ENCODE results near the gene CLN3.
"Not testable (repeated sequence)": the region's sequence is repeated elsewhere in the genome, so short reads cannot be mapped to it uniquely, and the experiment has no call there.

The CLN3 gene

GRCh38 chr16:28496844-28497243 is 5.0 kb upstream of the CLN3 start:
- no peak overlapping the region for H3K4me3 ChIP-seq (ENCODE audit: low read length)
- H3K27me3 ChIP-seq (ENCODE audit: control insufficient read depth, insufficient read depth, low read length): no peaks in the 10 kb centered on the region
- H3K4me1 ChIP-seq (ENCODE audit: control insufficient read depth, low read depth, low read length): no peaks in the 10 kb centered on the region
- H3K9me3 ChIP-seq (ENCODE audit: control insufficient read depth, low read depth, low read length): no peaks in the 10 kb centered on the region
- no peaks in the 10 kb centered on the region for H3K36me3 ChIP-seq (ENCODE audit: control insufficient read depth, low read depth, low read length)
- H3K9ac ChIP-seq (ENCODE audit: low read length): no peak overlapping the region
- no peak overlapping the region for H3K27ac ChIP-seq (ENCODE audit: low read length)

- no peak overlapping the region for H3K27ac ChIP-seq (ENCODE audit: low read length)
- H3K9ac ChIP-seq (ENCODE audit: low read length): no peak overlapping the region
- no peaks in the 10 kb centered on the region for H3K4me1 ChIP-seq (ENCODE audit: control insufficient read depth, low read depth, low read length)
- no peak overlapping the region for H3K4me3 ChIP-seq (ENCODE audit: low read length)
- no peaks in the 10 kb centered on the region for H3K36me3 ChIP-seq (ENCODE audit: control insufficient read depth, low read depth, low read length)
- H3K9me3 ChIP-seq (ENCODE audit: control insufficient read depth, low read depth, low read length): no peaks in the 10 kb centered on the region
- no peaks in the 10 kb centered on the region for H3K27me3 ChIP-seq (ENCODE audit: control insufficient read depth, insufficient read depth, low read length)
These were observed 4.2 kb upstream of the CLN3 start for GRCh38 chr16:28495795-28496749.

- Histone ChIP-seq H3K36me3 (ENCODE audit: control insufficient read depth, low read depth, low read length) (no peaks in the 10 kb centered on the region), H3K4me1 (ENCODE audit: control insufficient read depth, low read depth, low read length) (no peaks in the 10 kb centered on the region), H3K9me3 (ENCODE audit: control insufficient read depth, low read depth, low read length) (no peaks in the 10 kb centered on the region), H3K27ac (ENCODE audit: low read length) (no peak overlapping the region), H3K27me3 (ENCODE audit: control insufficient read depth, insufficient read depth, low read length) (no peaks in the 10 kb centered on the region), H3K4me3 (ENCODE audit: low read length) (no peak overlapping the region), H3K9ac (ENCODE audit: low read length) (no peak overlapping the region)
These were observed 3.4 kb upstream of the CLN3 start for GRCh38 chr16:28495098-28495793.

- H3K27me3 ChIP-seq (ENCODE audit: control insufficient read depth, insufficient read depth, low read length): no peaks in the 10 kb centered on the region
- H3K9ac ChIP-seq (ENCODE audit: low read length): no peak within 1 kb of the TSS
- H3K4me1 ChIP-seq (ENCODE audit: control insufficient read depth, low read depth, low read length): no peaks in the 10 kb centered on the region
- H3K27ac ChIP-seq (ENCODE audit: low read length): no peak within 1 kb of the TSS
- no peak within 1 kb of the TSS for H3K4me3 ChIP-seq (ENCODE audit: low read length)
- no peaks in the 10 kb centered on the region for H3K9me3 ChIP-seq (ENCODE audit: control insufficient read depth, low read depth, low read length)
- H3K36me3 ChIP-seq (ENCODE audit: control insufficient read depth, low read depth, low read length): no peaks in the 10 kb centered on the region
These were observed 2.4 kb upstream of the CLN3 start, which contains the start of gene APOBR for GRCh38 chr16:28494121-28494851. TSS of gene APOBR (plus strand) at chr16:28494643. CDS start at chr16:28494682, 39 bp downstream.

GRCh38 chr16:28492511-28492910 is 637 bp upstream of the CLN3 start:
- H3K4me3 ChIP-seq (ENCODE audit: low read length): peak overlapping the region; percentile 97
- peak overlapping the region; percentile 99 for H3K27ac ChIP-seq (ENCODE audit: low read length)
- H3K4me1 ChIP-seq (ENCODE audit: control insufficient read depth, low read depth, low read length): no peaks in the 10 kb centered on the region
- no peaks in the 10 kb centered on the region for H3K9me3 ChIP-seq (ENCODE audit: control insufficient read depth, low read depth, low read length)
- H3K27me3 ChIP-seq (ENCODE audit: control insufficient read depth, insufficient read depth, low read length): no peaks in the 10 kb centered on the region
- peak overlapping the region; percentile 96 for H3K9ac ChIP-seq (ENCODE audit: low read length)
- H3K36me3 ChIP-seq (ENCODE audit: control insufficient read depth, low read depth, low read length): peaks cover 5% of the 10 kb centered on the region

GRCh38 chr16:28491230-28491969 is 474 bp downstream of the CLN3 start:
- H3K27ac ChIP-seq (ENCODE audit: low read length): no peak overlapping the region
- peaks cover 7% of the 10 kb centered on the region for H3K36me3 ChIP-seq (ENCODE audit: control insufficient read depth, low read depth, low read length)
- H3K27me3 ChIP-seq (ENCODE audit: control insufficient read depth, insufficient read depth, low read length): no peaks in the 10 kb centered on the region
- H3K4me1 ChIP-seq (ENCODE audit: control insufficient read depth, low read depth, low read length): no peaks in the 10 kb centered on the region
- no peaks in the 10 kb centered on the region for H3K9me3 ChIP-seq (ENCODE audit: control insufficient read depth, low read depth, low read length)
- peak overlapping the region; percentile 96 for H3K9ac ChIP-seq (ENCODE audit: low read length)
- peak overlapping the region; percentile 97 for H3K4me3 ChIP-seq (ENCODE audit: low read length)

- H3K36me3 ChIP-seq (ENCODE audit: control insufficient read depth, low read depth, low read length): peaks cover 17% of the 10 kb centered on the region
These were observed 5.6 kb downstream of the CLN3 start for GRCh38 chr16:28486266-28486665.

GRCh38 chr16:28483361-28483760 is 8.5 kb downstream of the CLN3 start:
- not testable (repeated sequence) for H3K9me3 ChIP-seq (ENCODE audit: control insufficient read depth, low read depth, low read length); H3K4me1 ChIP-seq (ENCODE audit: control insufficient read depth, low read depth, low read length); H3K27me3 ChIP-seq (ENCODE audit: control insufficient read depth, insufficient read depth, low read length); H3K4me3 ChIP-seq (ENCODE audit: low read length); H3K9ac ChIP-seq (ENCODE audit: low read length); H3K27ac ChIP-seq (ENCODE audit: low read length)
- peaks cover 12% of the 10 kb centered on the region for H3K36me3 ChIP-seq (ENCODE audit: control insufficient read depth, low read depth, low read length)

More at GRCh38 chr16:28486266-28486665, 5.6 kb downstream of the CLN3 start:
- Histone ChIP-seq H3K27me3 (ENCODE audit: control insufficient read depth, insufficient read depth, low read length) (no peaks in the 10 kb centered on the region), H3K9ac (ENCODE audit: low read length) (no peak overlapping the region), H3K4me3 (ENCODE audit: low read length) (no peak overlapping the region), H3K9me3 (ENCODE audit: control insufficient read depth, low read depth, low read length) (no peaks in the 10 kb centered on the region), H3K27ac (ENCODE audit: low read length) (no peak overlapping the region), H3K4me1 (ENCODE audit: control insufficient read depth, low read depth, low read length) (no peaks in the 10 kb centered on the region)

- H3K36me3 ChIP-seq (ENCODE audit: control insufficient read depth, low read depth, low read length): peaks cover 12% of the 10 kb centered on the region
- H3K4me1 ChIP-seq (ENCODE audit: control insufficient read depth, low read depth, low read length): no peaks in the 10 kb centered on the region
- no peak overlapping the region for H3K9ac ChIP-seq (ENCODE audit: low read length)
- no peak overlapping the region for H3K4me3 ChIP-seq (ENCODE audit: low read length)
- H3K9me3 ChIP-seq (ENCODE audit: control insufficient read depth, low read depth, low read length): no peaks in the 10 kb centered on the region
- no peaks in the 10 kb centered on the region for H3K27me3 ChIP-seq (ENCODE audit: control insufficient read depth, insufficient read depth, low read length)
- no peak overlapping the region for H3K27ac ChIP-seq (ENCODE audit: low read length)
These were observed 9.8 kb downstream of the CLN3 start for GRCh38 chr16:28482026-28482425.

GRCh38 chr16:28478506-28479180 is 13.2 kb downstream of the CLN3 start:
- Histone ChIP-seq H3K9ac (ENCODE audit: low read length) (no peak overlapping the region), H3K4me3 (ENCODE audit: low read length) (no peak overlapping the region), H3K9me3 (ENCODE audit: control insufficient read depth, low read depth, low read length) (no peaks in the 10 kb centered on the region), H3K36me3 (ENCODE audit: control insufficient read depth, low read depth, low read length) (peaks cover 10% of the 10 kb centered on the region), H3K4me1 (ENCODE audit: control insufficient read depth, low read depth, low read length) (no peaks in the 10 kb centered on the region), H3K27ac (ENCODE audit: low read length) (no peak overlapping the region), H3K27me3 (ENCODE audit: control insufficient read depth, insufficient read depth, low read length) (no peaks in the 10 kb centered on the region)

Data from iPS-18a (cell line).